Heart right ventricle (tissue), 16 donors: ENCODE data around the gene CHRNB4. TPM values are rescaled to one million over a fixed set of nuclear protein-coding genes. Genes with fewer than 3 reads are reported as not detected.

Source experiments
- ATAC-seq, 8 donors: fragments of 200-7000 bp; cut with Tn5 transposase; one replicate each; pipeline ENCODE4 v1.9.1; 2020; ENCODE audit warnings: mild to moderate bottlenecking in 8 of 8, moderate library complexity in 8 of 8, moderate number of reproducible peaks in 1 of 8
- DNase-seq, 2 donors: peaks; one replicate each; pipeline ENCODE4 v3.0.0-alpha.2; 2020
- H3K27ac ChIP-seq, 10 donors: fragments of 200-600 bp; sonication (generic) in 2 of 10; one replicate each; pipeline versions ENCODE4 v1.5.0 to v1.8.0; 2020 to 2022; ENCODE audit warnings: mild to moderate bottlenecking in 3 of 10
- H3K27me3 ChIP-seq, 7 donors: fragments of 200-600 bp; one replicate each; pipeline ENCODE4 v1.8.0; 2021 to 2022; ENCODE audit warnings: mild to moderate bottlenecking in 2 of 7
- H3K36me3 ChIP-seq, 9 donors: fragments of 200-600 bp; sonication (generic) in 1 of 9; one replicate each; pipeline versions ENCODE4 v1.5.0 to v1.8.0; 2020 to 2022; ENCODE audit warnings: mild to moderate bottlenecking in 2 of 9
- H3K4me1 ChIP-seq, 9 donors: fragments of 200-600 bp; sonication (generic) in 1 of 9; one replicate each; pipeline versions ENCODE4 v1.5.0 to v1.8.0; 2020 to 2022; ENCODE audit warnings: mild to moderate bottlenecking in 4 of 9
- H3K4me3 ChIP-seq, 10 donors: fragments of 200-600 bp; sonication (generic) in 2 of 10; one replicate each; pipeline versions ENCODE4 v1.5.0 to v1.8.0; 2020 to 2022; ENCODE audit warnings: mild to moderate bottlenecking in 7 of 10, moderate library complexity in 2 of 10
- H3K9me3 ChIP-seq, 11 donors: fragments of 200-600 bp in 10 of 11; sonication (generic) in 2 of 11; one replicate each; pipeline versions ENCODE4 v1.5.0 to v1.8.0; 2013 to 2022; ENCODE audit warnings: mild to moderate bottlenecking in 2 of 11, control low read depth in 1 of 11, moderate library complexity in 1 of 11
- CTCF ChIP-seq, 9 donors: fragments of 200-600 bp; sonication (generic) in 2 of 9; IDR thresholded peaks; one replicate each; pipeline versions ENCODE4 v1.5.0 to v1.8.0; 2021 to 2022; ENCODE audit warnings: antibody characterized with exemption in 9 of 9, mild to moderate bottlenecking in 5 of 9, moderate library complexity in 1 of 9
- WGBS, 2 donors: extraction: QIAGEN DNeasy Blood & Tissue Kit; methylation state at CpG; one replicate each; pipeline ENCODE4 v1.1.7; 2013; ENCODE audit warnings: inconsistent platforms in 1 of 2; 5-methylcytosine and 5-hydroxymethylcytosine counted together
- intact Hi-C, 10 donors: fragments of 100-400 bp; cut with DNase I; formaldehyde crosslinking; loops; one replicate each; pipeline versions ENCODE4 v1.11.1 to v1.14.2; 2022
- polyA plus RNA-seq, 2 donors: library from polyadenylated mRNA; stranded (reverse); fragments of 200-250 nt; gene quantifications; one replicate each; pipeline ENCODE4 v1.2.3, GENCODE V29; 2013
- total RNA-seq, 10 donors: library from RNA; stranded (reverse); fragmentation: NEBNext Ultra II Directional in 3 of 10; extraction: Animal tissue kit (Norgen Biotek cat#: 25700) in 3 of 10; gene quantifications; one replicate each; pipeline versions ENCODE4 v1.2.1 to v1.2.4, GENCODE V29; 2021 to 2023
- donor health status: Arrhythmogenic right ventricular cardiomyopathy.
- donor health status: ischemic (EF 13 %, LVEDD 7.1; RV severe dilation, severe dysfunction).
- donor health status: healthy with polysubstance abuse.
- donor health status: DM: no; HTN: yes; CAD: no.
- donor health status: DM: no; HTN: no; CAD: no.
- donor health status: ischemic (EF 25% LVEDD 6.9; RV normal size, moderate dysfunction).
- donor health status: ischemic (EF 25% LVEDD 5.7; RV mildly dilated, moderate dysfunction).
- donor health status: healthy.
- donor health status: DM: yes; HTN: yes; CAD: no.
- donor health status: Ischemic cardiomyopathy.
- donor health status: ischemic (EF 35%, LVEDD 5.7; RV mildly dilated, moderate dysfunction).
- donor health status: nonischemic (EF 11% LVEDD 7.7; RV severe dilation, severe dysfunction).
- donor health status: DM: yes; HTN: yes; CAD: no.
- donor health status: PGD.
- donor health status: ischemic (EF 29% LVEDD 5.4; RV normal size, mild dysfunction).
- donor health status: nonischemic (EF 23%, LVEDD 6.1; RV moderate dilation, normal function).

CHRNB4 gene
- total and polyA plus RNA-seq, 12 donors = 0.01 to 0.13 (median 0.11) TPM; not detected in 9

- intact Hi-C loops = loop anchor here in 1 of 10 donors (5.0 kb wide), 1 partner anchor 84 kb away; no protein-coding TSS in a partner anchor
- Histone ChIP-seq H3K36me3 (no peaks in the 10 kb centered on the region), H3K27ac (no peak overlapping the region), H3K27me3 (peaks cover 0 to 46% (median 36%) of the 10 kb centered on the region in 7 donors), H3K4me3 (no peak overlapping the region), H3K9me3 (peaks cover 0 to 9% (median 0%) of the 10 kb centered on the region in 11 donors), H3K4me1 (no peaks in the 10 kb centered on the region)
- WGBS, 2 donors = 77 to 86% methylated on average over 6 of the region's 6 CpGs
- DNase-seq (no peak), ATAC-seq (no peak)
- no peak for TF ChIP-seq CTCF (IDR thresholded peaks at IDR 0.05)
Observed at GRCh38 chr15:78628227-78628626, 12.8 kb downstream of the CHRNB4 start.

- TF ChIP-seq CTCF (IDR thresholded peaks at IDR 0.05) = no peak
- intact Hi-C loops = loop anchor here in 1 of 10 donors (5.0 kb wide), 1 partner anchor 85 kb away; no protein-coding TSS in a partner anchor
- ATAC-seq = no peak
Observed at GRCh38 chr15:78627348-78627747, 13.7 kb downstream of the CHRNB4 start.

GRCh38 chr15:78626381-78626995 is 14.5 kb downstream of the CHRNB4 start:
- intact Hi-C loops = loop anchor here in 1 of 10 donors (5.0 kb wide), 1 partner anchor 86 kb away; no protein-coding TSS in a partner anchor
- no peak overlapping the region for H3K27ac ChIP-seq
- no peaks in the 10 kb centered on the region for H3K36me3 ChIP-seq
- no peaks in the 10 kb centered on the region for H3K9me3 ChIP-seq
- H3K4me1 ChIP-seq = no peaks in the 10 kb centered on the region
- ATAC-seq (no peak), DNase-seq (no peak)
- peaks cover 0 to 63% (median 52%) of the 10 kb centered on the region in 7 donors for H3K27me3 ChIP-seq
- H3K4me3 ChIP-seq = no peak overlapping the region
- WGBS, 2 donors = 82 to 84% methylated on average over 6 of the region's 6 CpGs
- TF ChIP-seq CTCF (IDR thresholded peaks at IDR 0.05) = no peak

More at GRCh38 chr15:78627348-78627747, 13.7 kb downstream of the CHRNB4 start:
- no peak for DNase-seq
- Histone ChIP-seq H3K36me3 (no peaks in the 10 kb centered on the region), H3K9me3 (peaks cover 0 to under 1% (median 0%) of the 10 kb centered on the region in 11 donors), H3K27ac (no peak overlapping the region), H3K4me1 (no peaks in the 10 kb centered on the region), H3K4me3 (no peak overlapping the region), H3K27me3 (peaks cover 0 to 54% (median 43%) of the 10 kb centered on the region in 7 donors)
- WGBS, 2 donors = 79 to 82% methylated on average over 8 of the region's 8 CpGs

- H3K27ac ChIP-seq = no peak overlapping the region
- intact Hi-C loops = loop anchor here in 1 of 10 donors (5.0 kb wide), 1 partner anchor 87 kb away; no protein-coding TSS in a partner anchor
- peaks cover 7 to 70% (median 59%) of the 10 kb centered on the region in 7 donors for H3K27me3 ChIP-seq
- no peaks in the 10 kb centered on the region for H3K9me3 ChIP-seq
- no peak for DNase-seq
- H3K36me3 ChIP-seq = no peaks in the 10 kb centered on the region
- no peak for TF ChIP-seq CTCF (IDR thresholded peaks at IDR 0.05)
- no peak overlapping the region for H3K4me3 ChIP-seq
- WGBS, 2 donors = 76 to 84% methylated on average over 12 of the region's 12 CpGs
- peaks cover 0 to 6% (median 4%) of the 10 kb centered on the region in 9 donors for H3K4me1 ChIP-seq
- no peak for ATAC-seq
Observed at GRCh38 chr15:78625606-78626280, 15.3 kb downstream of the CHRNB4 start.
